Stimulated activated CD4-positive, alpha-beta T cell treated with anti-CD3 and anti-CD28 coated beads, TNF-alpha, amount 100 ng/mL, for 1 hour (primary cell): Measurements from ENCODE around the gene KRTAP10-3.
"Not testable (repeated sequence)": the region's sequence is repeated elsewhere in the genome, so short reads cannot be mapped to it uniquely, and the experiment has no call there.

Experiments
- DNase-seq, 3 donors: peaks; one replicate each; pipeline ENCODE4 v3.0.0-alpha.2; 2020; ENCODE audit warnings: low read depth in 3 of 3, low spot score in 1 of 3

Gene KRTAP10-3

DNA sequence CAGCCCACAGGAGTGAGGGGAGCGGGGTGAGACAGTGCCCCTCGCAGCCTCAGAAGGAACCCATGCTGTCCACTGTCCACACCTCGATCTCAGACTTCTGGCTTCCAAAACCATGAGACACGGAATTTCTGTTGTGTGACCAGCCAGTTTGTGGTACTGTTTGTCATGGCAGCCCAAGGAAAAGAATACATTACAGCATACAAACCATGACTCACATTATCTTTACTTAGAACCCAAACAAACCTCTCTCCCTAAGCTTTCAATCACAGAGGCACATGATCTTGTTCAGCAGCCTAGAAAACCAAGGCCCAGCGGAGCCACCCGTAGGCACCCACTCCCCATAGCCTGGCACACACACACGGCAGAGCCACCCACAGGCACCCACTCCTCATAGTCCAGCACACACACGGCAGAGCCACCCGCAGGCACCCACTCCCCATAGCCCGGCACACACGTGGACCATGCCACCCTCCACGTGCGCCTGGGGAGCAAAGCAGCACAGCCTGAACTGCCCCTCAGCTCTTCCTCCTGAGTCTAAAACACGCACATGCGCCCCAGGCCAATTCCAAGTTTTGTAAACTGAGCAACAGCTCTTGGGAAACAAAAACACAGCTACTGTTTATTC is 14.5 kb upstream of the KRTAP10-3 start:
- no peak for DNase-seq

- no peak for DNase-seq
These were observed 13.5 kb upstream of the KRTAP10-3 start for GRCh38 chr21:44571844-44572782.

GRCh38 chr21:44571296-44571695 is 12.7 kb upstream of the KRTAP10-3 start:
- no peak for DNase-seq

- no peak for DNase-seq
These were observed 11.4 kb upstream of the KRTAP10-3 start for GRCh38 chr21:44569861-44570517.

- no peak for DNase-seq
These were observed 10.3 kb upstream of the KRTAP10-3 start for GRCh38 chr21:44568667-44569556.

DNA sequence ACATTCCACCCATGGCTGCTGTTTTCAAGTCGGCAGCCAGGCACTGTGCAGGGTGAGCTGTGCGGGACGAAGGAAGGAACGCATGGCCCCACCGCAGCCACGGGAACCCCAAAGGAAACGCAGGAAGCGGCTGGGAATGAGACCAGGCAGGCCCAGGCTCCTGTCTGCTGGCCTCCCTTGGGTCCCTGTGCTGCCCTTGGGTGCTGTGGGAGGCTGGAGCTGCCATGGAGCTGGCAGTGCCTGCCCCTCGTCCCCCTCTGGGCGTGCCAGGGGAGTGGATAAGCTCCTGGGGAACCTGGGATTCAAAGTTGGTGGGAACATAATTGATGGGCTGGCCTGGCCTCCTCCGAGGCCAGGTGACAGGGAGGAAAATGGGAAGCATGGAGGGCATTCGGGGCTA is 9.7 kb upstream of the KRTAP10-3 start:
- DNase-seq, result no peak

DNA sequence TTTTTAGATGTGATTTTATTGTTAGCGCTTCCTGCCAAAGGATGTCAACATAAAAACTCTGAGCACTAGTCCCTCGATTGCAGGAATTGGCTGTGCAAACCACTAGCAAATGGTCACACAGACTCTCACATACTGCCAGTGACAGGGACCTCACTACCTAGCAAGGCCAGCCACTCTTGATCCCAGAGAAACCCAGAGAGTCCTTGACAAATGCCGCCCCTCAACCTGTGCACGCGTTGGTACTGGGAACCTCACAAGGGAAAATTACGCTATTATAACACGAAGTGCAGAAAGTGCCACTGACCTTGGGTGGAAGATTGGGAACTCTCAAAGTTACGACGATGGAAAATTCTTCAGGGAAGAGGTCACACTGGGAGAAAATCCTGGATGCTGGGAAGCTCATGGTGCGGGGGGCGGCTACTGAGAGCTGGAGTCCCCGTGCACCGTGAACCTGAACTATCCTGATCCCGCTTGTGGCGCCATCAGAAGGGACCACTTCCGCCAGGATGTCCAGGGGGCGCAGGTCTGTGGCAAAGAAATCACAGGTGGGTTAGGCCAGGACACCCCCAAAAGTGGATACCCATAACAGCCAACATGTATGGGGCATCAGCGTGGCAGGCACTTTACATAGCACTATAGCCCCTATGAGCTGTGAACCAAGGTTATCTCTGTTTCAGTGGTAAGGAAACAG is 9.0 kb upstream of the KRTAP10-3 start:
- no peak for DNase-seq

- DNase-seq, result no peak
These were observed 7.8 kb upstream of the KRTAP10-3 start for GRCh38 chr21:44566403-44566802.

GRCh38 chr21:44564886-44565598 is 6.4 kb upstream of the KRTAP10-3 start:
- no peak for DNase-seq

DNA sequence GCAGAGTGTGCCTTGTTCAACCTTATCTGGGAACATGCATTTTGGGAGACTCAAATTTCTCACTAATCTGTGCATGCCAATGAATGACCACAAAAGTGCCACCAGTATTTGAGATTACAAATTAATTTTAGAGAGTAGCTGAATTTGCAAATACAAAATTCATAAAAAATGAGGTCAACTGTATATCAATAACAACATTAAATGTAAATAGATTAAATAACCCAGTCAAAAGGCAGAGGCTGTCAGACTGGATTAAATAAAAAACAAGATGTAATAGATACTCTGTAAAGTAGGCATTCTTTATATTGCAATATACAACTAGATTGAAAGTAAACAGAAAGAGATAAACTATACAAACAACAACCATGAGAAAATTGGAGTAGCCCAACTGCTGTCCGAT is 5.5 kb upstream of the KRTAP10-3 start:
- no peak for DNase-seq

DNA sequence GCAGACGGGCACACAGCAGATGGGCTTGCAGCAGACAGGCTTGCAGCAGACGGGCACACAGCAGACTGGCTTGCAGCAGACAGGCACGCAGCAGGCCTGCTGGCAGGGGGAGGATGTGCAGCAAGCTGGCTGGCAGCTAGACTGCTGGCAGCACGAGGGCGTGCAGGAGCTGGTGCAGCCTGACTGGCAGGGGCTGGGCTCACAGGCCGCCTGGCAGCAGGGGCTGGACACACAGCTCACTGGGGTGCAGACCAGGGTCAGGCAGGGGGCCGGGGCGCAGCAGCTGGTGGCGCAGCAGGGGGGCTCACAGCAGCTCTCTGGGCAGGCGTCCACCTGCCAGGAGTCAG is 293 bp downstream of the KRTAP10-3 start:
- not testable (repeated sequence) for DNase-seq

GRCh38 chr21:44557491-44558328 is 885 bp downstream of the KRTAP10-3 start:
- DNase-seq, result no peak

GRCh38 chr21:44556879-44557278 is 1.7 kb downstream of the KRTAP10-3 start:
- DNase-seq, result no peak

GRCh38 chr21:44555200-44555875 is 3.3 kb downstream of the KRTAP10-3 start:
- no peak for DNase-seq

GRCh38 chr21:44552681-44553080 is 5.9 kb downstream of the KRTAP10-3 start:
- DNase-seq, result no peak

- no peak for DNase-seq
These were observed 6.5 kb downstream of the KRTAP10-3 start for GRCh38 chr21:44552136-44552535.

DNA sequence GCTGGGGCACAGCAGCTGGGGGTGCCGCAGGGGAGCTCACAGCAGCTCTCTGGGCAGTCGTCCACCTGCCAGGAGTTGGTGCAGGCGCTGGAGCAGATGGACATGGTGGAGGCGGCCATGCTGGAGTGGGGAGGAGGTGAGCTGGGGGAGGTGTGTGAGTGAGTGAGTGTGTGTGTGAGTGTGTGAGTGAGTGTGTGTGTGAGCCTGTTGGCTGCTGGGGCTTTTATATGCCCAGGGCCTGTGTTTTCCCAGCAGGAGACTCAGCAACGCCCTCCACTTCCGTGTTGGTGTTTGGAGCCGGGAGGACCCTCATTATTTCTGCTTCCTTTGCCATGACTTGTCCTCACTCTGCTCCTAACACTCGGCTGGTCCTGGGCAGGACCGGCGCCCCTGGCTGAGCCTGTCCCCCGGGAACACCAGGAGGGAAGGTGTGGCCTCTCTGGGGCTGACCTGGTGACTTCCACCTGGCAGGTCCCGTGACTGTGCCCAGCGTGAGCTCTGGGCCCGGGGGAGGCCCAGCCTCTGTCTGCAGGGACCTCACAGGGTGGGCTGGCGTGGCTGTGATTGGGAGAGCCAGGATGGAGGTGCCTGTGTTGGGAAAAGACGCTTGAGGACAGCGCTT is 7.1 kb downstream of the KRTAP10-3 start, which contains the start of gene KRTAP10-2:
Gene KRTAP10-2, minus strand, starts transcription at position 166 of the 622 bp plus-strand sequence. Its CDS starts 47 bp downstream, at position 119.
- DNase-seq, result no peak

- no peak for DNase-seq
These were observed 7.8 kb downstream of the KRTAP10-3 start for GRCh38 chr21:44550807-44551206.
